CD4-positive, alpha-beta T cell (primary cell): ENCODE measurements around the gene CHI3L1. TPM values are rescaled to one million over a fixed set of nuclear protein-coding genes. Genes with fewer than 3 reads are reported as not detected.

Source experiments
- ATAC-seq: fragments of 200-7000 bp; cut with Tn5 transposase; one replicate; pipeline ENCODE4 v1.10.0; 2022; ENCODE audit warnings: mild to moderate bottlenecking; ENCODE audit not compliant: poor library complexity
- CTCF ChIA-PET: fragments of 350-600 bp; sonication (Branson Sonifier 250); formaldehyde crosslinking; loops from one replicate; lab custom pipeline; 2021; ENCODE audit warnings: antibody characterized with exemption, inconsistent platforms; lab: Charles Lee
- POLR2A ChIA-PET: fragments of 350-600 bp; sonication (Branson Sonifier 250); formaldehyde crosslinking; loops from one replicate; lab custom pipeline; 2021; ENCODE audit warnings: antibody characterized with exemption, inconsistent platforms; lab: Charles Lee
- DNase-seq, 14 experiments: peaks; one replicate each; pipeline ENCODE4 v3.0.0-alpha.2; 2013 to 2020; ENCODE audit warnings: mixed read lengths in 2 of 14
- H3K27ac ChIP-seq, 2 donors: one replicate each; pipeline versions ENCODE4 v1.5.1 to v1.7.0; 2013; ENCODE audit warnings: low read length in 2 of 2, low read depth in 1 of 2, mild to moderate bottlenecking in 1 of 2
- H3K27me3 ChIP-seq, 2 experiments: 1 replicate in 1 of 2; 2 replicates in 1 of 2; pipeline versions ENCODE4 v1.6.1 to v1.7.0; 2013; ENCODE audit warnings: low read length in 2 of 2, control low read depth in 1 of 2, mild to moderate bottlenecking in 1 of 2, moderate library complexity in 1 of 2; ENCODE audit not compliant: insufficient read depth in 2 of 2, control insufficient read depth in 1 of 2
- H3K36me3 ChIP-seq: one replicate; pipeline ENCODE4 v1.6.1; 2013; ENCODE audit warnings: low read length, control low read depth; ENCODE audit not compliant: insufficient read depth
- H3K4me1 ChIP-seq: one replicate; pipeline ENCODE4 v1.6.1; 2013; ENCODE audit warnings: low read length, control low read depth; ENCODE audit not compliant: insufficient read depth
- H3K4me3 ChIP-seq: one replicate; pipeline ENCODE4 v1.5.1; 2013; ENCODE audit warnings: mild to moderate bottlenecking, low read length, moderate library complexity
- H3K9me3 ChIP-seq, 2 experiments: 1 replicate in 1 of 2; 2 replicates in 1 of 2; pipeline versions ENCODE4 v1.6.1 to v1.7.0; 2013; ENCODE audit warnings: low read length in 2 of 2, mild to moderate bottlenecking in 2 of 2, control low read depth in 1 of 2, moderate library complexity in 1 of 2; ENCODE audit not compliant: control insufficient read depth in 1 of 2, insufficient read depth in 1 of 2
- H3K27ac Mint-ChIP-seq: one replicate; pipeline ENCODE4 v1.8.0; 2020; ENCODE audit warnings: mixed read lengths
- H3K27me3 Mint-ChIP-seq: one replicate; pipeline ENCODE4 v1.8.0; 2021; ENCODE audit warnings: mixed read lengths
- H3K36me3 Mint-ChIP-seq: one replicate; pipeline ENCODE4 v1.8.0; 2021; ENCODE audit warnings: low read depth, mixed read lengths
- H3K4me1 Mint-ChIP-seq: one replicate; pipeline ENCODE4 v1.8.0; 2021; ENCODE audit warnings: low read depth, mixed read lengths
- H3K4me3 Mint-ChIP-seq: one replicate; pipeline ENCODE4 v1.8.0; 2020; ENCODE audit warnings: mild to moderate bottlenecking, mixed read lengths
- H3K9me3 Mint-ChIP-seq: one replicate; pipeline ENCODE4 v1.8.0; 2020; ENCODE audit warnings: mixed read lengths
- CTCF ChIP-seq: fragments of 200-600 bp; IDR thresholded peaks from one replicate; pipeline ENCODE4 v1.8.0; 2022; ENCODE audit warnings: antibody characterized with exemption, mild to moderate bottlenecking
- intact Hi-C, 2 experiments: fragments of 100-400 bp; cut with DNase I in 1 of 2; cut with micrococcal nuclease in 1 of 2; formaldehyde crosslinking; loops; one replicate each; pipeline versions ENCODE4 v1.15.1 to v1.9.0; 2023 to 2025; cut with DNase I, micrococcal nuclease
- total RNA-seq, 174 experiments: library from RNA in 2 of 174; stranded (reverse) in 2 of 174; gene quantifications; one replicate each; pipeline ENCODE4 v1.2.3 and lab custom pipeline; 2021 to 2026

CHI3L1 gene
- total RNA-seq, 2 experiments from 2014 or later = not detected

DNA sequence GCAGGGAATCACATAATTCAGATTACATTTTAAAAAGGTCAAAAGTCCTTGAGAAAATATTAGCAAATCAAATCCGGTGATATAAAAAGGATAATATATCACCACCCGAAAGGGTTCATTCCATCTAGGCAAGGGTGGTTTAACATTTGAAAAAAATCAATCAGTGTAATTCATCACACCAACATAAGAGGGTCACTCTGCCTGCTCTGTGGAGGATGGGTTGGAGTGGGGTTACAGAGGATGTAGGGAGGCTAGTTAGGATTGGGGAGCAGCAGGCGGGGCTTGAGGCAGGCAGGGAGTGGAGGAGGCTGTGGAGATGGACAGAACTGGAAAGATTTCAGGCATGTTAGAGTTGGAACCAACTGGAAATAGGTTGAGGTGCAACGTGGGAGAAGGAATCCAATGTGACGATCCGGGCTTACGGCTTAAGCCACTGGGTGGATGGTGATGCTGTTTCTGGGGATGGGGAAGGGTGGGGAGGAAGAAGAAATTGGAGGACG lies 46.5 kb downstream of the CHI3L1 start:
- Mint-ChIP-seq H3K27ac (no peak overlapping the region), H3K4me1 (no peaks in the 10 kb centered on the region), H3K9me3 (no peaks in the 10 kb centered on the region), H3K4me3 (no peak overlapping the region), H3K27me3 (peaks cover 23% of the 10 kb centered on the region), H3K36me3 (no peaks in the 10 kb centered on the region)
- H3K27ac ChIP-seq = no peak overlapping the region
- ATAC-seq (no peak), DNase-seq (no peak)
- H3K36me3 ChIP-seq = no peaks in the 10 kb centered on the region
- intact Hi-C loops = no loop called here
- H3K27me3 ChIP-seq = peaks cover 0 to 2% of the 10 kb centered on the region in 2 experiments
- no peak for TF ChIP-seq CTCF
- POLR2A ChIA-PET = no interaction called here
- no peak overlapping the region for H3K4me3 ChIP-seq
- peaks cover 6% of the 10 kb centered on the region for H3K4me1 ChIP-seq
- CTCF ChIA-PET = no interaction called here
- peaks cover 0 to 7% of the 10 kb centered on the region in 2 experiments for H3K9me3 ChIP-seq

- no peaks in the 10 kb centered on the region for H3K4me1 Mint-ChIP-seq
- no peaks in the 10 kb centered on the region for H3K9me3 Mint-ChIP-seq
- H3K4me1 ChIP-seq = peaks cover 6% of the 10 kb centered on the region
- H3K36me3 ChIP-seq = no peaks in the 10 kb centered on the region
- ATAC-seq = no peak
- intact Hi-C loops = no loop called here
- no peak for DNase-seq
- H3K4me3 ChIP-seq = no peak overlapping the region
- CTCF ChIA-PET = interaction anchor here (0.6 kb wide), 1 partner anchor 225 kb away, joined by 3 read pairs; no protein-coding TSS in a partner anchor
- H3K27me3 Mint-ChIP-seq = peaks cover 23% of the 10 kb centered on the region
- H3K4me3 Mint-ChIP-seq = no peak overlapping the region
- peaks cover 0 to under 1% of the 10 kb centered on the region in 2 experiments for H3K27me3 ChIP-seq
- H3K36me3 Mint-ChIP-seq = no peaks in the 10 kb centered on the region
- H3K27ac ChIP-seq = no peak overlapping the region
- TF ChIP-seq CTCF = no peak
- POLR2A ChIA-PET = no interaction called here
- H3K9me3 ChIP-seq = peaks cover 0 to 6% of the 10 kb centered on the region in 2 experiments
- H3K27ac Mint-ChIP-seq = no peak overlapping the region
These were observed 48.4 kb downstream of the CHI3L1 start for GRCh38 chr1:203138066-203138465.

GRCh38 chr1:203137324-203137723 lies 49.2 kb downstream of the CHI3L1 start:
- no peak overlapping the region for H3K27ac ChIP-seq

More at GRCh38 chr1:203137324-203137723, 49.2 kb downstream of the CHI3L1 start:
- ChIA-PET POLR2A (no interaction called here), CTCF (no interaction called here)
- no peak overlapping the region for H3K4me3 Mint-ChIP-seq
- no peak for TF ChIP-seq CTCF
- H3K36me3 Mint-ChIP-seq = no peaks in the 10 kb centered on the region
- H3K4me1 Mint-ChIP-seq = no peaks in the 10 kb centered on the region
- ATAC-seq (no peak), DNase-seq (no peak)
- Histone ChIP-seq H3K4me1 (peaks cover 6% of the 10 kb centered on the region), H3K27me3 (no peaks in the 10 kb centered on the region), H3K9me3 (no peaks in the 10 kb centered on the region), H3K4me3 (no peak overlapping the region), H3K36me3 (no peaks in the 10 kb centered on the region)
- H3K9me3 Mint-ChIP-seq = no peaks in the 10 kb centered on the region
- H3K27ac Mint-ChIP-seq = no peak overlapping the region
- intact Hi-C loops = no loop called here
- H3K27me3 Mint-ChIP-seq = peaks cover 23% of the 10 kb centered on the region
